HG02623 (cell line): Measurements from ENCODE around the gene PCDH7.

Experiments used
- ATAC-seq: cut with Tn5 transposase; IDR thresholded peaks from one replicate; pipeline ENCODE4 v1.9.1; 2021; ENCODE audit warnings: moderate library complexity; ENCODE audit not compliant: unreplicated experiment

Gene PCDH7

GRCh38 chr4:30725562-30725961 lies 5.4 kb downstream of the PCDH7 start:
- no peak for ATAC-seq

DNA sequence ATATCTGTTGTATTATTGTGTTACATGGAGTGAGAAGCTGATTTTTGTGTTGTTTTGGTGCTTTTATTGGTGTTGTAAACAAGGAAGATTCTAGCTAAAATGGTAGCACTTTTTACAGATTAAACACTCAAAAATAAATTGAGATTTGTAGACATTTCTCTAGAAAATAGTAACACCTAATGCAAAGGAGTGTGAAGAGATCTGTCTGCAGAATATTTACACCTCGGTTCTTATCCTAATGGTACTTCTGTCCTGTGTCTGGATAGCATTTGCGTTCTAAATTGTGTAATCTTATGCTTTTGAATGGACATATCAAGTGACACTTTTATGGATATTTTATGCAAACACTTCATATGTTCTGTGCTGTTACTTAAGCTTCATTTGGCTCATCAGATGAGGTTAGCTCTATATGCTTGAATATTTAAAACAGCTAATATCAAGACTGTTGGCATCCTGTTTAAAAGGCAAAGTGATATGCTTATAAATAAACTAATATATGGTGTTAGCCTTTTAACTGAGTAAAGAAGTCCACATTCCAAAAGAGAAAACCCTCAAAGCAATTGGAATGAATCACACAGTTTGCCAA lies 6.0 kb downstream of the PCDH7 start:
- ATAC-seq: no peak

GRCh38 chr4:30727409-30727808 lies 7.2 kb downstream of the PCDH7 start:
- no peak for ATAC-seq

GRCh38 chr4:30728311-30728710 lies 8.1 kb downstream of the PCDH7 start:
- no peak for ATAC-seq

- ATAC-seq: no peak
Measured at GRCh38 chr4:30743897-30744296, 23.7 kb downstream of the PCDH7 start.

GRCh38 chr4:30744386-30744785 lies 24.2 kb downstream of the PCDH7 start:
- ATAC-seq: no peak

- no peak for ATAC-seq
Measured at GRCh38 chr4:30744957-30745640, 24.9 kb downstream of the PCDH7 start.

GRCh38 chr4:30746735-30747134 lies 26.6 kb downstream of the PCDH7 start:
- ATAC-seq: no peak

GRCh38 chr4:30753316-30753715 lies 33.1 kb downstream of the PCDH7 start:
- ATAC-seq: no peak

DNA sequence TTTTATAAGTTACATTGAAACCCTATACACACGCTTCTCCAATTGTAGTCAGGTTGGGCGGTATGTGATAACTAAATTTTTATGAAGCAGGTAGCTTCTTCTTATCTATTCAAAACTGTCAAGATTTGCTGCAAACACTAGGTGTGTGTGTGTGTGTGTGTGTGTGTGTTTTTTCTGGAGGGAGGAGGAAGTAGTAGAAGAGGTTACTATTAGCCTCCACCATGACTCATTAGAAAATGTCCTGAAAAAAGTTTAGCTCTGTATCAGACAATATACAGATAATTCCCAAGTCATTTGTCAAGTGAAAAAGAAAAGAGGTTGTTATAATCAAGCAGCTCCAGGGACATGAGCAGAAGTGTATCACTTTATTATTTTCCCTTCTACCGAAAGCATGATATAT lies 33.9 kb downstream of the PCDH7 start:
- no peak for ATAC-seq

GRCh38 chr4:30755346-30755745 lies 35.2 kb downstream of the PCDH7 start:
- ATAC-seq: no peak

DNA sequence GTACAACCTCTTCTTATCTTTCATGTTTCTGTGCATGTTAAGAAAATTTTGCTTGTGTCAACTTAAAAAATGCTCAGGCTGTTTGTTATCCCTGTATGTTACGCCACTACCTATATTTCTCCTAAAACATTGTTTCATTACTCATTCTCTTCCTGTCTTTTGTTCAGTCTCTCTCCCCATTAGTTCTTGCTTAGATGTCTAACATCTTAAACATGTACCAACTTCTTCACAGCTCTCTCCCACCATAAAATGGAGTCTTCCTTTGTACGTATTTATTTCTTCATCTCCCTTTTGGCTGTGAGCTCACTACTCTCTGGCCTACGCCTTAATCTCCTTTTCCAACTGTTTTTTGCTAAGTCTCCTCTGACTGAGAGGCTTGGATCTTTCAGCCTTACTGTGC lies 36.4 kb downstream of the PCDH7 start:
- ATAC-seq: no peak

DNA sequence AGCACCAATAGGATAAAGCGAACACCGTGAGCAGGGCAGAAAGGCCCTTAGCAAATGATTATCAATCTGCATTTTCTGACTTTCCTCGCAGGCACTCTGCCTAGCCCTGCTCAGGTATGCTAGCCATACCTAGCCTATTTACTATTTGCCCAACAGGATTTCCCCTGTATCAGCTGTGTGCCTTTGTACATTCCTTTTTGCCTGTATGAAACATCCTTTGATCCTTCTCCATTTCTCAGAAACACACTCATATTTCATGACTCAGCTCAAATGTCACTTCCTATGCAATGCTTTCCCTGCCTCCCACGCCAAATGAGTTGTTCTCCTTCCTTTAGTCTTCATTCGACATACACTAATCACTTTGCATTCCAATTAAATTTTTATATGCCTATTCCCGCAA lies 37.2 kb downstream of the PCDH7 start:
- ATAC-seq: no peak

- no peak for ATAC-seq
Measured at GRCh38 chr4:30760551-30760950, 40.4 kb downstream of the PCDH7 start.

DNA sequence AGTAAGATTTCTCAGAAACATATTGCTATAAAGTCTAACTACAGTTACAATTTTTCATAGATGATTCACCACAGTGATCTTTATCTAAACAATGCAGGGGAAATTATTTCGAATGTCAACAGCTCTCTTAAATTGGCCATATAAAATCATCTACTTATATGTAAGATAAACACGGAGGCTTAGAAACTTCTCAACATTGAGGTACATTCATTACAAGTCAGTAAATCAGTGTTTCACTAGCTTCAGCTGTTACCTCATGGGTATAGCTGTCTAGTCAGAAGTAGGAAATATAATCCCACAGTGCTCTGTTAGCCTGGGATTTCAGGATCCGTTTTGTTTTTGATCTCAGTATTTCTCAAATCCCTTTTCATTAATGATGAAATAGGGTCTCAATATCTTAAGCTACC lies 43.2 kb downstream of the PCDH7 start:
- ATAC-seq: no peak

DNA sequence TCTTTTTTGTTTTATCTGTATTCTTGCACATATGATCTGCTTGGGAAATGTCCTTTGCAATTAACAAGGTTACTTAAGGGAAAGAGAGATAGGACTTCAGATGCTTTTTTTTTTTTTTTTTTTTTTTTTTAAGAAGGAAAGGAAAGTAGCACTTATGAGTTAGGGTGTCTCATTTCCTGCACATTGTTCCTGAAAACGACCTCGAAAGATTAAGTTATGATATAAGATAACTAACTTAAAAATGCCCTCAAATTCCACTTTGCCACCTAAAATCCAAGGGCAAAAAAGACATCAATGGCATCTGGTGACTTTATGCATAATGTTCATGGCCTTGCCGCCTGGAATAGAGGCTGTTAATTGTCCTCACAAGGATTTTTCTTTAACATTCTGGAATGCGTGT lies 44.9 kb downstream of the PCDH7 start:
- no peak for ATAC-seq

DNA sequence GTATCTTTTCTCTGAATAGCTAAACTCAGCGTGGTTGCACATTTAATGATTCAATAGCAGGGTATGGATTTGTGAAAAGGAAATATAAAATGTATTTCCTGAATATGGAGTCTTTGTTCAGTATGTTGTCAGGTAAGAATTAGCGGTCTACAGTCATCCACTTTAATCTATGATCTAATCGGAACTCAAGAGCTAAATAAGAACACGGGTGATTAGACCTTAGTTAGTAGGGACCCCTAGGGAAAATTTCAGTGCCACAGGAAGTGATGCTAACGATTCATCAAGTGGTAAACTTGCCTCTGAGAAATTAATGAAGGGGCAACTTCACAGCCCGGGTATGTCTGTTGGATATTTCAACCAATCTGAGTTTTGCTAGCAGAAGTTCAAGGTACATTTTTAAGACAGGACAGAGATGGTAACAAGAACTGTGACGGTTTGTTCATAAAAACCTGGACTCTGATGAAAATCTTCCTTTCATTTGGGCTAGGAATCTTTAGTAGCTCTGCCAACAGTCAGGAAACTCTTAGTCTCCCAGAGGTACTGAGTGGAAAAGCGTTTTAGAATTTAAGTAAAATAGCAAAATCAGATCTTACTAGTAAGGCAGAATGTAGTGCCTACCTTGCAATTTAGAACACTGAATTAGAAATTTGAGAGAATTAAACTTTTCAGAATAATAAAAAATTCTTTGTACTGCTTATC lies 47.1 kb downstream of the PCDH7 start:
- no peak for ATAC-seq

- ATAC-seq: no peak
Measured at GRCh38 chr4:30768277-30768676, 48.1 kb downstream of the PCDH7 start.

DNA sequence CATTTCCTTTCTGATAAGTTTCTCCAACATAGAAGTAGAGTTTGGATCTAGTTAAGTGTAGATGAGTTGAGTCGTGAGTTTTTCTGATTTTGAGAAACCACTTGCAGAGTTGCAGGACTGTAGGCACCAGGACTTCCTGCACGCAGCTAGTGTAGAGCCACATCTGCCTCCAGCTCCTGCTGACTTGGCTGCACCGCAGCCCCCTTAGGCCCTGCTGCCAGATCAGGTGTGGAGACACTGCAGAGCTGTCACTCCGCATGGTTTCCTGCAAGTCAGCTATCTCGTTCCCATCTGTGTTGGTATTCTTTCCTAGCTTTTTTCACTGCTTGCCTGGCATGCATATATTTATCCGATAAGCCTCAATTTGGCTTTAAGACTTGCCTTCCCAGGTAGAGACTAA lies 48.9 kb downstream of the PCDH7 start:
- no peak for ATAC-seq

GRCh38 chr4:30770049-30770549 lies 49.9 kb downstream of the PCDH7 start:
- ATAC-seq: no peak

GRCh38 chr4:30770812-30771211 lies 50.6 kb downstream of the PCDH7 start:
- no peak for ATAC-seq

DNA sequence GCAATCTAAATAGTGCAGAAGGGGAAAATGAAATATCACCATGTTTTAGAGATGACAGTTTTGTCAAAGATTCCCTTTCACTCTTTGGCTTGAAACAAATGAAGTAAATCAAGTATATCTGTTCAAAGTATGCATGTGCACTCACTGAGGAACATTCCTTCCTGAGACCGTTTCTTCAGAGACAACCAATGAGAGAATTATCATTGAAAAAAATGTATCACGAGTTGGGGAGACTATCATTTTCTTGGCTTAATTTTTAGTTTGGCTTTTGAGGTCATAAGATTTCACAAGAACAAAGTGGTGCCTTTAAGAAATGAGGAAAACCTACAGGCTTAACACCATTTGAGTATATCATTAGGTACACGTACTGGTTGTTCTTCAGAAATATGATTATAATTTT lies 56.3 kb downstream of the PCDH7 start:
- no peak for ATAC-seq
